ENCODE data around the gene TMEM169. TPM values are rescaled to one million over a fixed set of nuclear protein-coding genes. Genes with fewer than 3 reads are reported as not detected.

The TMEM169 gene
- total and polyA plus RNA-seq, 9 of the 15 experiments (the other 6 are each of a cell fraction or from before 2014, with no cell fraction given): 0.01 to 0.09 (median 0.04) TPM; not detected in 5

GRCh38 chr2:216149741-216150140 lies 68.0 kb downstream of the TMEM169 start:
- BruUV-seq (replicated peaks): no TSS peak
- Histone ChIP-seq H3K9me1 (ENCODE audit: control insufficient read depth, insufficient read depth, low read length) (no peaks in the 10 kb centered on the region), H4K20me1 (replicated peaks; ENCODE audit: control insufficient read depth, insufficient read depth, low read length) (0 out of 2 replicates have a peak, but pooled peaks cover 3% of the 10 kb centered on the region), H3K4me2 (ENCODE audit: insufficient read depth, low read length) (no peak overlapping the region), H3K4me3 (no peak overlapping the region), H3K27me3 (ENCODE audit: control insufficient read depth in 2 of 2, insufficient read depth in 2 of 2, low read length in 2 of 2) (no peaks in the 10 kb centered on the region), H3K36me3 (ENCODE audit: control insufficient read depth, insufficient read depth, low read length) (peaks cover 97% of the 10 kb centered on the region), H3K27ac (ENCODE audit: extremely low read depth, low read depth, low read length) (no peak overlapping the region), H3K79me2 (ENCODE audit: control insufficient read depth, insufficient read depth, low read length) (peaks cover 4% of the 10 kb centered on the region; the same call in 1 of the 3 replicates), H3K4me1 (replicated peaks in 1 of 2; ENCODE audit: control insufficient read depth in 2 of 2, insufficient read depth in 2 of 2, low read length in 2 of 2) (no peaks in the 10 kb centered on the region), H3K9ac (ENCODE audit: insufficient read depth in 1 of 2, low read depth in 2 of 2, low read length in 2 of 2) (no peak overlapping the region), H3K9me3 (replicated peaks; ENCODE audit: control insufficient read depth, insufficient read depth, low read depth, low read length) (no peaks in the 10 kb centered on the region), H2AFZ (ENCODE audit: low read depth, low read length) (no peak overlapping the region)
- DNase-seq (ENCODE audit: extremely low read depth in 1 of 4, low spot score in 3 of 4): no peak
- in situ Hi-C loops (cut with MboI): no loop called here
- WGBS (ENCODE audit: insufficient coverage, low coverage, missing lambda C conversion rate): 97% methylated on average over 4 of the region's 5 CpGs
- ATAC-seq: no peak
- FAIRE-seq: no peak
- CTCF ChIA-PET (ENCODE audit: low intra/inter-chr PET ratio): no interaction called here
- POLR2A ChIA-PET: interaction anchor here (0.6 to 0.8 kb wide), 2 partner anchors 8 to 10 kb away, joined by 3 read pairs; no protein-coding TSS in a partner anchor
- intact Hi-C loops (cut with micrococcal nuclease): no loop called here
- TF ChIP-seq CBFB (CRISPR knock-in tag; IDR thresholded peaks at IDR 0.05): no peak
- no peak for TF ChIP-seq TRIM25 (IDR thresholded peaks at IDR 0.05; ENCODE audit: borderline replicate concordance)
- no peak for TF ChIP-seq ETS2 (tag; IDR thresholded peaks at IDR 0.05; ENCODE audit: borderline replicate concordance, poor library complexity, severe bottlenecking)
- no peak for TF ChIP-seq SMC3 (conservative IDR thresholded peaks at IDR 0.05; ENCODE audit: insufficient read depth, low read depth, low read length)
- no peak for TF ChIP-seq PHF8 (IDR thresholded peaks at IDR 0.05; ENCODE audit: borderline replicate concordance, low read length)
- TF ChIP-seq SMAD4 (CRISPR knock-in tag; conservative IDR thresholded peaks at IDR 0.05): no peak
- no peak for TF ChIP-seq ARHGAP35 (IDR thresholded peaks at IDR 0.05; ENCODE audit: partially characterized antibody)
- TF ChIP-seq NR2C2 (CRISPR knock-in tag; IDR thresholded peaks at IDR 0.05): no peak
- no peak for TF ChIP-seq NR2C2 (tag; IDR thresholded peaks at IDR 0.05)
- TF ChIP-seq CHCHD3 (CRISPR knock-in tag; IDR thresholded peaks at IDR 0.05): no peak
- TF ChIP-seq ZC3H8 (IDR thresholded peaks at IDR 0.05): no peak
- TF ChIP-seq CEBPB (tag; IDR thresholded peaks at IDR 0.05): no peak
- TF ChIP-seq ZFP1 (CRISPR knock-in tag; IDR thresholded peaks at IDR 0.05): no peak
- TF ChIP-seq NR4A1 (CRISPR knock-in tag; IDR thresholded peaks at IDR 0.05): no peak
- TF ChIP-seq NR4A1 (tag; IDR thresholded peaks at IDR 0.05): no peak

All from K562 (cell line).